SK-N-SH (cell line): ENCODE measurements around the gene ATP5PB.

Source experiments
- TAF1 ChIP-seq: IDR thresholded peaks from 2 replicates; pipeline ENCODE4 v1.6.1; 2012; ENCODE audit warnings: low read depth, mild to moderate bottlenecking, low read length, moderate library complexity, borderline replicate concordance
- TF ChIP-seq, protein P1 (sequence below): IDR thresholded peaks from 2 replicates; pipeline ENCODE4 v1.4.0; 2012; ENCODE audit warnings: low read depth
- TF ChIP-seq, protein P2 (sequence below): IDR thresholded peaks from 2 replicates; pipeline ENCODE4 v1.4.0; 2012; ENCODE audit warnings: low read depth, borderline replicate concordance
- TF ChIP-seq, protein P3 (sequence below): fragments of 200-600 bp; sonication (generic); IDR thresholded peaks from 2 replicates; pipeline ENCODE4 v1.6.1; 2017; ENCODE audit warnings: antibody characterized with exemption, mild to moderate bottlenecking, moderate library complexity

DNA sequence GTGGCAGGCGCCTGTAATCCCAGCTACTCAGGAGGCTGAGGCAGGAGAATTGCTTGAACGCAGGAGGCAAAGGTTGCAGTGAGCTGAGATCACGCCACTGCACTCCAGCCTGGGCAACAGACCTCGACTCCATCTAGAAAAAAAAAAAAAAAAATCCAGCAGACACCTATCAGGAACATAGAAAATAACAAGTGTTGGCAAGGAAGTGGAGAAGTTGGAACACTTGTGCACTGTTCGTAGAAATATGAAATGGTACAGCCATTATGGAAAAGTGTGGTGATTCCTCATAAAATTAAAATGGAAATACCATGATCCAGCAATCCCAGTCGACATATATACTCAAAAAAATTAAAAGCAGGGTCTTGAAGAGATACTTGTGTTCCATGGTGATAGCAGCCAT lies 12.5 kb downstream of the ATP5PB start:
- TF ChIP-seq, protein P1, sequence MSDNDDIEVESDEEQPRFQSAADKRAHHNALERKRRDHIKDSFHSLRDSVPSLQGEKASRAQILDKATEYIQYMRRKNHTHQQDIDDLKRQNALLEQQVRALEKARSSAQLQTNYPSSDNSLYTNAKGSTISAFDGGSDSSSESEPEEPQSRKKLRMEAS: no peak
- TF ChIP-seq, protein P2, sequence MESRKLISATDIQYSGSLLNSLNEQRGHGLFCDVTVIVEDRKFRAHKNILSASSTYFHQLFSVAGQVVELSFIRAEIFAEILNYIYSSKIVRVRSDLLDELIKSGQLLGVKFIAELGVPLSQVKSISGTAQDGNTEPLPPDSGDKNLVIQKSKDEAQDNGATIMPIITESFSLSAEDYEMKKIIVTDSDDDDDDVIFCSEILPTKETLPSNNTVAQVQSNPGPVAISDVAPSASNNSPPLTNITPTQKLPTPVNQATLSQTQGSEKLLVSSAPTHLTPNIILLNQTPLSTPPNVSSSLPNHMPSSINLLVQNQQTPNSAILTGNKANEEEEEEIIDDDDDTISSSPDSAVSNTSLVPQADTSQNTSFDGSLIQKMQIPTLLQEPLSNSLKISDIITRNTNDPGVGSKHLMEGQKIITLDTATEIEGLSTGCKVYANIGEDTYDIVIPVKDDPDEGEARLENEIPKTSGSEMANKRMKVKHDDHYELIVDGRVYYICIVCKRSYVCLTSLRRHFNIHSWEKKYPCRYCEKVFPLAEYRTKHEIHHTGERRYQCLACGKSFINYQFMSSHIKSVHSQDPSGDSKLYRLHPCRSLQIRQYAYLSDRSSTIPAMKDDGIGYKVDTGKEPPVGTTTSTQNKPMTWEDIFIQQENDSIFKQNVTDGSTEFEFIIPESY: no peak
- TF ChIP-seq, protein P3, sequence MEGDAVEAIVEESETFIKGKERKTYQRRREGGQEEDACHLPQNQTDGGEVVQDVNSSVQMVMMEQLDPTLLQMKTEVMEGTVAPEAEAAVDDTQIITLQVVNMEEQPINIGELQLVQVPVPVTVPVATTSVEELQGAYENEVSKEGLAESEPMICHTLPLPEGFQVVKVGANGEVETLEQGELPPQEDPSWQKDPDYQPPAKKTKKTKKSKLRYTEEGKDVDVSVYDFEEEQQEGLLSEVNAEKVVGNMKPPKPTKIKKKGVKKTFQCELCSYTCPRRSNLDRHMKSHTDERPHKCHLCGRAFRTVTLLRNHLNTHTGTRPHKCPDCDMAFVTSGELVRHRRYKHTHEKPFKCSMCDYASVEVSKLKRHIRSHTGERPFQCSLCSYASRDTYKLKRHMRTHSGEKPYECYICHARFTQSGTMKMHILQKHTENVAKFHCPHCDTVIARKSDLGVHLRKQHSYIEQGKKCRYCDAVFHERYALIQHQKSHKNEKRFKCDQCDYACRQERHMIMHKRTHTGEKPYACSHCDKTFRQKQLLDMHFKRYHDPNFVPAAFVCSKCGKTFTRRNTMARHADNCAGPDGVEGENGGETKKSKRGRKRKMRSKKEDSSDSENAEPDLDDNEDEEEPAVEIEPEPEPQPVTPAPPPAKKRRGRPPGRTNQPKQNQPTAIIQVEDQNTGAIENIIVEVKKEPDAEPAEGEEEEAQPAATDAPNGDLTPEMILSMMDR: no peak
- TF ChIP-seq TAF1: no peak
